Ascending aorta (tissue), 2 donors: ENCODE data around the gene GLYATL1B. TPM values are rescaled to one million over a fixed set of nuclear protein-coding genes. Genes with fewer than 3 reads are reported as not detected.
A peak's percentile ranks its signal among the peaks of the same experiment; 100 is the strongest.

ENCODE experiments used
- DNase-seq, 2 donors: peaks; one replicate each; pipeline ENCODE4 v3.0.0-alpha.2; 2019; ENCODE audit warnings: low spot score in 2 of 2
- H3K27ac ChIP-seq, 2 donors: fragments of 200-600 bp; sonication (generic); one replicate each; pipeline ENCODE4 v1.5.1; 2016 to 2017; ENCODE audit warnings: mild to moderate bottlenecking in 1 of 2
- H3K27me3 ChIP-seq: fragments of 200-600 bp; sonication (generic); one replicate; pipeline ENCODE4 v1.5.1; 2017
- H3K36me3 ChIP-seq, 2 donors: fragments of 200-600 bp; sonication (generic); one replicate each; pipeline ENCODE4 v1.5.1; 2016
- H3K4me1 ChIP-seq, 2 donors: fragments of 200-600 bp; sonication (generic); one replicate each; pipeline ENCODE4 v1.5.1; 2016 to 2017; ENCODE audit warnings: mild to moderate bottlenecking in 1 of 2
- H3K4me3 ChIP-seq, 2 donors: fragments of 200-600 bp; sonication (generic); one replicate each; pipeline ENCODE4 v1.5.1; 2016 to 2017; ENCODE audit warnings: mild to moderate bottlenecking in 1 of 2
- H3K9me3 ChIP-seq, 2 donors: fragments of 200-600 bp; sonication (generic); one replicate each; pipeline ENCODE4 v1.5.1; 2016
- intact Hi-C: fragments of 100-400 bp; cut with DNase I; formaldehyde crosslinking; loops from one replicate; pipeline ENCODE4 v1.15.1; 2023
- total RNA-seq: library from RNA; depleted of rRNA; stranded (reverse); fragments of >200 nt; gene quantifications from one replicate; pipeline ENCODE4 v1.1.0, GENCODE V29; 2016
- TF ChIP-seq, protein P1 (sequence below), 3 experiments: fragments of 200-600 bp in 2 of 3; fragments of 450-650 bp in 1 of 3; sonication (generic) in 2 of 3; IDR thresholded peaks; one replicate each; pipeline ENCODE4 v1.5.1; 2016 to 2019; ENCODE audit warnings: antibody characterized with exemption in 3 of 3, mild to moderate bottlenecking in 1 of 3, moderate library complexity in 1 of 3

Gene GLYATL1B
- total RNA-seq, 1 donor from 2014 or later, result not detected

GRCh38 chr11:59144096-59144495 lies 58.0 kb downstream of the GLYATL1B start:
- H3K27ac ChIP-seq, result peak overlapping the region; percentile 95 to 96
- intact Hi-C loops, result loop anchor here (5.0 to 10.0 kb wide), 4 partner anchors 411 to 1717 kb away; partner anchors contain the start of genes LPXN, OSBP, SLC43A3 and ZFP91
- no peak for DNase-seq
- peak overlapping the region; percentile 56 to 79 for H3K4me3 ChIP-seq
- no peaks in the 10 kb centered on the region for H3K27me3 ChIP-seq
- H3K36me3 ChIP-seq, result no peaks in the 10 kb centered on the region
- H3K4me1 ChIP-seq, result peaks cover 0 to 9% of the 10 kb centered on the region in 2 donors
- TF ChIP-seq, protein P1, sequence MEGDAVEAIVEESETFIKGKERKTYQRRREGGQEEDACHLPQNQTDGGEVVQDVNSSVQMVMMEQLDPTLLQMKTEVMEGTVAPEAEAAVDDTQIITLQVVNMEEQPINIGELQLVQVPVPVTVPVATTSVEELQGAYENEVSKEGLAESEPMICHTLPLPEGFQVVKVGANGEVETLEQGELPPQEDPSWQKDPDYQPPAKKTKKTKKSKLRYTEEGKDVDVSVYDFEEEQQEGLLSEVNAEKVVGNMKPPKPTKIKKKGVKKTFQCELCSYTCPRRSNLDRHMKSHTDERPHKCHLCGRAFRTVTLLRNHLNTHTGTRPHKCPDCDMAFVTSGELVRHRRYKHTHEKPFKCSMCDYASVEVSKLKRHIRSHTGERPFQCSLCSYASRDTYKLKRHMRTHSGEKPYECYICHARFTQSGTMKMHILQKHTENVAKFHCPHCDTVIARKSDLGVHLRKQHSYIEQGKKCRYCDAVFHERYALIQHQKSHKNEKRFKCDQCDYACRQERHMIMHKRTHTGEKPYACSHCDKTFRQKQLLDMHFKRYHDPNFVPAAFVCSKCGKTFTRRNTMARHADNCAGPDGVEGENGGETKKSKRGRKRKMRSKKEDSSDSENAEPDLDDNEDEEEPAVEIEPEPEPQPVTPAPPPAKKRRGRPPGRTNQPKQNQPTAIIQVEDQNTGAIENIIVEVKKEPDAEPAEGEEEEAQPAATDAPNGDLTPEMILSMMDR (IDR thresholded peaks at IDR 0.05), result no peak
- no peaks in the 10 kb centered on the region for H3K9me3 ChIP-seq

Other genes with a start within 250 kb of the GLYATL1B start
- gene GLYATL2, start 241.6 kb upstream of the GLYATL1B start, total RNA-seq, result not detected
- gene GLYATL1, start 146.8 kb upstream of the GLYATL1B start, total RNA-seq, result 8.6 TPM
- gene FAM111B, start 20.9 kb downstream of the GLYATL1B start, total RNA-seq, result not detected
- 54.3 TPM for gene FAM111A, start 56.5 kb downstream of the GLYATL1B start, total RNA-seq
- 9.6 TPM for gene DTX4, start 85.8 kb downstream of the GLYATL1B start, total RNA-seq
- gene MPEG1, start 126.6 kb downstream of the GLYATL1B start, total RNA-seq, result 14.5 TPM